GM12865 (cell line): Measurements from ENCODE around the gene SPINK6.

Experiments
- DNase-seq: peaks from one replicate; pipeline ENCODE4 v3.0.0; 2010; ENCODE audit warnings: low read depth
- H3K4me3 ChIP-seq: 2 replicates; pipeline ENCODE4 v1.5.1; 2011; ENCODE audit warnings: mild to moderate bottlenecking, low read depth, low read length, control low read depth
- CTCF ChIP-seq: IDR thresholded peaks from 2 replicates; pipeline ENCODE4 v1.5.1; 2011; ENCODE audit warnings: low read length, control low read depth, low read depth, inconsistent platforms; ENCODE audit not compliant: insufficient read depth; ENCODE audit errors: missing control alignments

The SPINK6 gene

GRCh38 chr5:148193202-148193601, 9.6 kb upstream of the SPINK6 start:
- DNase-seq: no peak
- TF ChIP-seq CTCF: no peak
- no peak overlapping the region for H3K4me3 ChIP-seq

GRCh38 chr5:148201151-148201550, 1.7 kb upstream of the SPINK6 start:
- H3K4me3 ChIP-seq: no peak overlapping the region
- no peak for TF ChIP-seq CTCF
- DNase-seq: no peak

GRCh38 chr5:148205044-148205806, 2.4 kb downstream of the SPINK6 start:
- no peak overlapping the region for H3K4me3 ChIP-seq
- TF ChIP-seq CTCF: no peak
- DNase-seq: no peak

- DNase-seq: no peak
- H3K4me3 ChIP-seq: no peak overlapping the region
- TF ChIP-seq CTCF: no peak
Measured at GRCh38 chr5:148205865-148206264, 3.0 kb downstream of the SPINK6 start.

- no peak for DNase-seq
- no peak for TF ChIP-seq CTCF
- H3K4me3 ChIP-seq: no peak overlapping the region
Measured at GRCh38 chr5:148206620-148207019, 3.8 kb downstream of the SPINK6 start.

GRCh38 chr5:148208226-148208625, 5.4 kb downstream of the SPINK6 start:
- no peak for DNase-seq
- no peak overlapping the region for H3K4me3 ChIP-seq

More at GRCh38 chr5:148208226-148208625, 5.4 kb downstream of the SPINK6 start:
- no peak for TF ChIP-seq CTCF
